OCI-LY7 (cell line): ENCODE measurements around the gene TGM1. TPM values are rescaled to one million over a fixed set of nuclear protein-coding genes. Genes with fewer than 3 reads are reported as not detected.
"Not testable (repeated sequence)": the region's sequence is repeated elsewhere in the genome, so short reads cannot be mapped to it uniquely, and the experiment has no call there.

Experiments
- BruUV-seq: library from RNA; stranded (reverse); fragments of 400-500 nt; replicated peaks from 2 replicates; lab custom pipeline; 2021; lab: Mats Ljungman, UMichigan
- CTCF ChIA-PET: fragments of 300-600 bp; sonication (Branson Sonifier 250); formaldehyde crosslinking; loops from one replicate; lab custom pipeline; 2022; ENCODE audit warnings: antibody characterized with exemption; ENCODE audit not compliant: unreplicated experiment; lab: Charles Lee
- POLR2A ChIA-PET: fragments of 300-600 bp; sonication (Branson Sonifier 250); formaldehyde crosslinking; loops from one replicate; lab custom pipeline; 2022; ENCODE audit warnings: antibody characterized with exemption; lab: Charles Lee
- DNase-seq: peaks from one replicate; pipeline ENCODE4 v3.0.0-alpha.2; 2015; ENCODE audit warnings: low spot score
- H2AFZ ChIP-seq: fragments of 200-600 bp; sonication (generic), shearing (Covaris generic); 2 replicates; pipeline ENCODE4 v1.6.1; 2014; ENCODE audit warnings: mild to moderate bottlenecking, antibody characterized with exemption, low read length, moderate library complexity
- H3K27ac ChIP-seq: fragments of 200-600 bp; sonication (generic); 2 replicates; pipeline ENCODE4 v1.5.1; 2014; ENCODE audit warnings: mixed run types, low read depth, mild to moderate bottlenecking, moderate library complexity, low read length, inconsistent platforms; ENCODE audit not compliant: poor library complexity, severe bottlenecking
- H3K36me3 ChIP-seq: fragments of 200-600 bp; sonication (generic); 2 replicates; pipeline ENCODE4 v1.6.1; 2014; ENCODE audit warnings: mild to moderate bottlenecking, antibody characterized with exemption, low read length, moderate library complexity, mixed read lengths; ENCODE audit not compliant: insufficient read depth
- H3K4me1 ChIP-seq: fragments of 200-600 bp; sonication (generic); 2 replicates; pipeline ENCODE4 v1.5.1; 2014; ENCODE audit warnings: mild to moderate bottlenecking, low read length; ENCODE audit not compliant: insufficient read depth, poor library complexity, severe bottlenecking
- H3K4me2 ChIP-seq: fragments of 200-600 bp; sonication (generic); 2 replicates; pipeline ENCODE4 v1.6.1; 2014; ENCODE audit warnings: mild to moderate bottlenecking, low read length
- H3K4me3 ChIP-seq: fragments of 200-600 bp; sonication (generic); 2 replicates; pipeline ENCODE4 v1.5.1; 2014; ENCODE audit warnings: mild to moderate bottlenecking, low read depth, low read length; ENCODE audit not compliant: poor library complexity, severe bottlenecking
- H3K79me2 ChIP-seq: fragments of 200-600 bp; sonication (generic); 2 replicates; pipeline ENCODE4 v1.6.1; 2016; ENCODE audit warnings: low read depth, mild to moderate bottlenecking, low read length, moderate library complexity, mixed read lengths; ENCODE audit not compliant: insufficient read depth
- H3K9me2 ChIP-seq: fragments of 200-600 bp; sonication (generic); 2 replicates; pipeline ENCODE4 v1.6.1; 2016; ENCODE audit warnings: mild to moderate bottlenecking, low read length, mixed read lengths; ENCODE audit not compliant: insufficient read depth
- H3K9me3 ChIP-seq: fragments of 200-600 bp; sonication (generic); 2 replicates; pipeline ENCODE4 v1.6.1; 2014; ENCODE audit warnings: mild to moderate bottlenecking, mixed run types, low read length, mixed read lengths
- H4K20me1 ChIP-seq: fragments of 200-600 bp; sonication (generic); 2 replicates; pipeline ENCODE4 v1.6.1; 2014; ENCODE audit warnings: mild to moderate bottlenecking, antibody characterized with exemption, low read length, moderate library complexity, mixed read lengths; ENCODE audit not compliant: insufficient read depth
- EZH2phosphoT487 ChIP-seq: fragments of 200-600 bp; sonication (generic); IDR thresholded peaks from 2 replicates; pipeline ENCODE4 v1.6.1; 2018; ENCODE audit warnings: low read depth, borderline replicate concordance, mild to moderate bottlenecking, mixed run types, antibody characterized with exemption, low read length, moderate library complexity, mixed read lengths
- intact Hi-C: fragments of 100-400 bp; cut with micrococcal nuclease; formaldehyde crosslinking; loops from one replicate; pipeline ENCODE4 v1.10.0; 2022; ENCODE audit not compliant: unreplicated experiment
- total RNA-seq, 2 experiments: library from RNA; depleted of rRNA in 1 of 2; stranded (reverse); fragments of >200 nt in 1 of 2; shearing (Covaris generic) in 1 of 2; gene quantifications; 2 replicates each; pipeline ENCODE4 v1.2.3, GENCODE V29; 2014 to 2022
- TF ChIP-seq, protein P1 (sequence below): fragments of 200-600 bp; sonication (generic); conservative IDR thresholded peaks from 2 replicates; pipeline ENCODE4 v1.5.1; 2014; ENCODE audit warnings: mild to moderate bottlenecking, antibody characterized with exemption, low read length, moderate library complexity, mixed read lengths

The TGM1 gene
- total RNA-seq, 2 experiments from 2014 or later = 5.2 to 5.4 TPM

DNA sequence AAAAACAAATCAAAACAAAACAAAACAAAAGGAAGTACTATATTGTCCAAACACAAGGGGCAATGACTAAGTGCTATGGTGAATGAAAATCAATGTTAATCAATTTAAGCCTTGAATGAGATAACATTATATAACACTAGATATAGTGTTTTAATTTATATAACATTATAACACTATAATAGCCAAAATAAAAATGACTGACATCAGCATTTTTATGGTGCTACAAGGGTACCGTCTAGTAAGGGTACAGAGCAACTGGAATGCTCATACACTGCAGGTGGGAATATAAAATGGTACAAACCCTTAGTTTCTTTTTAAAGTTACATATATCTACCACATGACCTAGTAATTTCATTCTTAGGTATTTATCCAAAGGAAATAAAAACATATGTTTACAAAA lies 36.5 kb downstream of the TGM1 start:
- DNase-seq = no peak
- Histone ChIP-seq H3K36me3 (peaks cover 42% of the 10 kb centered on the region), H4K20me1 (no peaks in the 10 kb centered on the region), H3K79me2 (peaks cover 77% of the 10 kb centered on the region), H3K9me2 (no peaks in the 10 kb centered on the region), H3K4me3 (no peak overlapping the region), H3K4me1 (peaks cover 7% of the 10 kb centered on the region), H2AFZ (no peak overlapping the region), H3K4me2 (no peak overlapping the region), H3K27ac (no peak overlapping the region), H3K9me3 (no peaks in the 10 kb centered on the region)
- intact Hi-C loops = no loop called here
- TF ChIP-seq, protein P1, sequence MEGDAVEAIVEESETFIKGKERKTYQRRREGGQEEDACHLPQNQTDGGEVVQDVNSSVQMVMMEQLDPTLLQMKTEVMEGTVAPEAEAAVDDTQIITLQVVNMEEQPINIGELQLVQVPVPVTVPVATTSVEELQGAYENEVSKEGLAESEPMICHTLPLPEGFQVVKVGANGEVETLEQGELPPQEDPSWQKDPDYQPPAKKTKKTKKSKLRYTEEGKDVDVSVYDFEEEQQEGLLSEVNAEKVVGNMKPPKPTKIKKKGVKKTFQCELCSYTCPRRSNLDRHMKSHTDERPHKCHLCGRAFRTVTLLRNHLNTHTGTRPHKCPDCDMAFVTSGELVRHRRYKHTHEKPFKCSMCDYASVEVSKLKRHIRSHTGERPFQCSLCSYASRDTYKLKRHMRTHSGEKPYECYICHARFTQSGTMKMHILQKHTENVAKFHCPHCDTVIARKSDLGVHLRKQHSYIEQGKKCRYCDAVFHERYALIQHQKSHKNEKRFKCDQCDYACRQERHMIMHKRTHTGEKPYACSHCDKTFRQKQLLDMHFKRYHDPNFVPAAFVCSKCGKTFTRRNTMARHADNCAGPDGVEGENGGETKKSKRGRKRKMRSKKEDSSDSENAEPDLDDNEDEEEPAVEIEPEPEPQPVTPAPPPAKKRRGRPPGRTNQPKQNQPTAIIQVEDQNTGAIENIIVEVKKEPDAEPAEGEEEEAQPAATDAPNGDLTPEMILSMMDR = no peak
- no peak for TF ChIP-seq EZH2phosphoT487
- CTCF ChIA-PET = no interaction called here
- POLR2A ChIA-PET = no interaction called here
- no TSS peak for BruUV-seq

DNA sequence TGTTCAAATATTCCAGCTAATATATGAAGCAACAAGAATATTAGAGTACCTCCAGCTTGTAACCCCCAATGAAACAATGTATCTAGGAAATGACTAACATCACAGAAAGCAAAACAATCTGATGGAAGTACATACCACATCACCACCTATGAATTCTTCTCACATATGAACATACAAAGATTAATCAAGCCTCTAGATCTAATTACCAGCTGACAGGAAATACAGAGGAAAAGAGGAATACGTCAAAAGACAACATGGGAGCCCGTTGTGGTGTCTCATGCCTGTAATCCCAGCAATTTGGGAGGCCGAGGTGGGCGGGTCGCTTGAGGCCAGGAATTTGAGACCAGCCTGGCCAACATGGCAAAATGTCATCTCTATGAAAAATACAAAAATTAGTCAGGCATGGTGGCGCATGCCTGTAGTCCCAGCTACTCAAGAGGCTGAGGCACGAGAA lies 38.3 kb downstream of the TGM1 start:
- H3K36me3 ChIP-seq = peaks cover 42% of the 10 kb centered on the region
- BruUV-seq = no TSS peak
- TF ChIP-seq, protein P1 = no peak
- no peak for TF ChIP-seq EZH2phosphoT487

DNA sequence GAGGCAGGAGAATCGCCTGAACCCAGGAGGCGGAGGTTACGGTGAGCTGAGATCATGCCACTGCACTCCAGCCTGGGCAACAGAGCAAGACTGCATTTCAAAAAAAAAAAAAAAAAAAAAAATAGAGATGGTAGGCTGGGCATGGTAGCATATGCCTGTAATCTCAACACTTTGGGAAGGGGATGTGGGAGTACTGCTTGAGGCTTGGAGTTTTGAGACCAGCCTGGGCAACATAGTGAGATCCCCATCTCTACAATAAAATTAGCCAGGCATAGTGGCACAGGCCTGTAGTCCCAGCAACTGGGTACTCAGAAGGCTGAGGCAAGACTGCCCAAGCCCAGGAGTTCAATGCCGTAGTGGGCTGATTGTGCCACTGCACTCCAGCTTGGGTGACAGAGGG lies 40.0 kb downstream of the TGM1 start:
- CTCF ChIA-PET = not testable (repeated sequence)

More for the DNA sequence above, 38.3 kb downstream of the TGM1 start:
- no peak overlapping the region for H2AFZ ChIP-seq
- H3K4me2 ChIP-seq = no peak overlapping the region
- no peak overlapping the region for H3K4me3 ChIP-seq
- H3K27ac ChIP-seq = no peak overlapping the region
- no peaks in the 10 kb centered on the region for H4K20me1 ChIP-seq
- DNase-seq = no peak
- no peaks in the 10 kb centered on the region for H3K9me2 ChIP-seq
- H3K9me3 ChIP-seq = no peaks in the 10 kb centered on the region
- H3K4me1 ChIP-seq = no peaks in the 10 kb centered on the region
- intact Hi-C loops = no loop called here
- ChIA-PET POLR2A (interaction anchor here (0.9 to 1.0 kb wide), 2 partner anchors 9 to 10 kb away, joined by 3 read pairs; partner anchors contain the start of gene MDP1), CTCF (no interaction called here)
- peaks cover 76% of the 10 kb centered on the region for H3K79me2 ChIP-seq

More for the DNA sequence above, 40.0 kb downstream of the TGM1 start:
- H3K9me3 ChIP-seq, H4K20me1 ChIP-seq, intact Hi-C loops, H3K27ac ChIP-seq, H3K4me2 ChIP-seq, H2AFZ ChIP-seq, H3K9me2 ChIP-seq, BruUV-seq, H3K4me1 ChIP-seq, DNase-seq, H3K4me3 ChIP-seq, POLR2A ChIA-PET: not testable (repeated sequence)
- peaks cover 34% of the 10 kb centered on the region for H3K36me3 ChIP-seq
- peaks cover 67% of the 10 kb centered on the region for H3K79me2 ChIP-seq
